SH-SY5Y (cell line): Measurements from ENCODE around the gene MAN2B2.

Source experiments
- GATA2 ChIP-seq: IDR thresholded peaks from 2 replicates; pipeline ENCODE4 v1.6.1; 2011; ENCODE audit warnings: mild to moderate bottlenecking, low read depth, low read length
- GATA3 ChIP-seq: IDR thresholded peaks from 2 replicates; pipeline ENCODE4 v1.6.1; 2011; ENCODE audit warnings: low read depth, mild to moderate bottlenecking, low read length, moderate library complexity

DNA sequence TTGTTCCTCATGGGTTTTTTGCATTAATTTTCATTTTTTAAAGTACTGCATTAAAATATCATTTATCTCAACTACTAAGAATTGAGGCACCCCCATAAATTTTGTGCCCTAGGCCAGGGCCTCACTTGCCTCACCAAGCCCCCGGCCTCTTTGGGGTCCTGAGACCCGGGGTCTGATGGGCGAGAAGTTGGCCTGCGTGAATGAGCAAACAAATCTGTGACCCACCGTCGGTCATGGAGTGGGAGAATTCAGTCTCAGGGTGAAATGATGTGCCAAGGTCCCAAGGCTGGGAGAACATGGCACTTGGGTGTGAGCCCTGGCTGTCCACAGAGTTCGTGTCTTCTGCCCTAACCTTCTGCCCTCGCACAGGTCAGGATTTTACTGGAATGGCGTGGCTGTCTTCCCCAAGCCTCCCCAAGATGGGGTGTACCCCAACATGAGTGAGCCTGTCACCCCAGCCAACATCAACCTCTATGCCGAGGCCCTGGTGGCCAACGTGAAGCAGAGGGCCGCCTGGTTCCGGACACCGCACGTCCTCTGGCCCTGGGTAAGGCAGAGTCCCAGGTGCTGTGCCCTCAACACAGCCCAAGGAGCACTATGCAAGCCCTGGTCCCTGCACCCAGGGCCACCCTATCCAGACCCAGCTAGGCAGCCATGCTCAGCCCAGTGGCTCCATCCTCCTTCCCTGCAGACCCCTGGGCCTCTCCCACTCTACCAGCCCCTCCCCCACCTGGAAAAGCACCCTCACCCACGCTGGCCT is 18.0 kb downstream of the MAN2B2 start:
- TF ChIP-seq GATA2 = no peak
- no peak for TF ChIP-seq GATA3
